H1 (cell line): ENCODE data around the gene GSTM3. TPM values are rescaled to one million over a fixed set of nuclear protein-coding genes. Genes with fewer than 3 reads are reported as not detected.

Experiments
- CTCF ChIA-PET: fragments of 300-600 bp; sonication (Branson Sonifier 250); formaldehyde crosslinking; loops from one replicate; lab custom pipeline; 2021; ENCODE audit not compliant: partially characterized antibody; lab: Charles Lee
- POLR2A ChIA-PET: fragments of 300-600 bp; sonication (Branson Sonifier 250); formaldehyde crosslinking; loops from one replicate; lab custom pipeline; 2021; ENCODE audit warnings: inconsistent platforms; ENCODE audit not compliant: partially characterized antibody; lab: Charles Lee
- DNase-seq, 2 experiments: peaks; one replicate each; pipeline versions ENCODE4 v3.0.0 to v3.0.0-alpha.2; 2010 to 2022; ENCODE audit warnings: low spot score in 2 of 2, low read depth in 1 of 2, mixed read lengths in 1 of 2
- FAIRE-seq: peaks from 2 replicates; lab custom pipeline; 2011; peaks lifted over from hg19 to GRCh38; lab: Jason Lieb, UNC
- H2AFZ ChIP-seq: 2 replicates; pipeline ENCODE4 v1.8.1; 2012; ENCODE audit warnings: low read length, inconsistent platforms
- H2AK5ac ChIP-seq: 2 replicates; pipeline ENCODE4 v1.6.1; 2013; ENCODE audit warnings: low read depth, low read length
- H2BK120ac ChIP-seq: replicated peaks from 2 replicates; pipeline ENCODE3; 2013; ENCODE audit warnings: low read depth, low read length, inconsistent platforms
- H2BK12ac ChIP-seq: 2 replicates; pipeline ENCODE4 v1.6.1; 2013; ENCODE audit warnings: low read depth, low read length
- H2BK15ac ChIP-seq: 2 replicates; pipeline ENCODE4 v1.6.1; 2013; ENCODE audit warnings: low read length
- H2BK20ac ChIP-seq: 2 replicates; pipeline ENCODE4 v1.6.1; 2013; ENCODE audit warnings: low read length
- H2BK5ac ChIP-seq: 2 replicates; pipeline ENCODE4 v1.6.1; 2013; ENCODE audit warnings: low read depth, low read length
- H3K14ac ChIP-seq: 2 replicates; pipeline ENCODE4 v1.6.1; 2013; ENCODE audit warnings: inconsistent platforms; ENCODE audit not compliant: insufficient read length
- H3K18ac ChIP-seq: 2 replicates; pipeline ENCODE4 v1.6.1; 2013; ENCODE audit warnings: low read length; ENCODE audit errors: extremely low read depth
- H3K23ac ChIP-seq: 2 replicates; pipeline ENCODE4 v1.6.1; 2013; ENCODE audit warnings: inconsistent platforms; ENCODE audit not compliant: insufficient read length
- H3K23me2 ChIP-seq: 2 replicates; pipeline ENCODE4 v1.6.1; 2013; ENCODE audit warnings: low read depth, low read length
- H3K27ac ChIP-seq: 2 replicates; pipeline ENCODE4 v1.6.1; 2011; ENCODE audit warnings: low read depth, low read length, inconsistent platforms
- H3K27me3 ChIP-seq, 4 experiments: replicated peaks in 1 of 4; 1 replicate in 1 of 4; 2 replicates in 3 of 4; pipeline versions ENCODE4 v1.6.1 to v1.8.1; 2011 to 2013; ENCODE audit warnings: low read length in 3 of 4, mild to moderate bottlenecking in 3 of 4, inconsistent platforms in 2 of 4, mixed read lengths in 2 of 4, moderate library complexity in 1 of 4; ENCODE audit not compliant: control insufficient read depth in 3 of 4, insufficient read depth in 3 of 4; ENCODE audit errors: extremely low read depth in 1 of 4
- H3K36me3 ChIP-seq, 4 experiments: 2 replicates each; pipeline versions ENCODE4 v1.6.1 to v1.8.1; 2011 to 2013; ENCODE audit warnings: mild to moderate bottlenecking in 4 of 4, low read length in 3 of 4, moderate library complexity in 2 of 4, control low read depth in 1 of 4, inconsistent platforms in 1 of 4; ENCODE audit not compliant: insufficient read depth in 4 of 4, control insufficient read depth in 2 of 4
- H3K4ac ChIP-seq: replicated peaks from 2 replicates; pipeline ENCODE3; 2013; ENCODE audit warnings: low read length, low read depth, mixed read lengths, inconsistent platforms; ENCODE audit not compliant: insufficient read length
- H3K4me1 ChIP-seq, 4 experiments: replicated peaks in 1 of 4; 1 replicate in 1 of 4; 2 replicates in 3 of 4; pipeline versions ENCODE4 v1.6.1 to v1.8.1; 2011 to 2013; ENCODE audit warnings: low read length in 3 of 4, inconsistent platforms in 2 of 4, mixed read lengths in 1 of 4; ENCODE audit not compliant: insufficient read depth in 4 of 4, control insufficient read depth in 3 of 4
- H3K4me2 ChIP-seq, 2 experiments: 2 replicates each; pipeline versions ENCODE4 v1.6.1 to v1.8.1; 2011 to 2013; ENCODE audit warnings: low read depth in 2 of 2, low read length in 2 of 2, control low read depth in 1 of 2, inconsistent platforms in 1 of 2, mild to moderate bottlenecking in 1 of 2; ENCODE audit not compliant: insufficient read depth in 1 of 2
- H3K4me3 ChIP-seq, 4 experiments: fragments of 200-600, 300-600 bp in 1 of 4; sonication (generic), shearing (Covaris generic), sonication (Bioruptor Twin) in 1 of 4; 2 replicates each; pipeline versions ENCODE4 v1.5.1 to v1.8.1; 2011 to 2016; ENCODE audit warnings: low read length in 4 of 4, low read depth in 3 of 4, control low read depth in 2 of 4, inconsistent platforms in 2 of 4, mild to moderate bottlenecking in 2 of 4, mixed read lengths in 1 of 4, moderate library complexity in 1 of 4; ENCODE audit not compliant: insufficient read depth in 2 of 4; ENCODE audit errors: extremely low read depth in 1 of 4
- H3K56ac ChIP-seq: replicated peaks from 2 replicates; pipeline ENCODE3; 2013; ENCODE audit warnings: low read depth, mild to moderate bottlenecking, mixed read lengths, low read length, inconsistent platforms; ENCODE audit not compliant: insufficient read length
- H3K79me1 ChIP-seq: 2 replicates; pipeline ENCODE4 v1.6.1; 2013; ENCODE audit warnings: low read depth, low read length, control low read depth
- H3K79me2 ChIP-seq, 2 experiments: 2 replicates each; pipeline versions ENCODE4 v1.6.1 to v1.8.1; 2012 to 2013; ENCODE audit warnings: low read length in 2 of 2, mild to moderate bottlenecking in 2 of 2, inconsistent platforms in 1 of 2; ENCODE audit not compliant: insufficient read depth in 2 of 2, control insufficient read depth in 1 of 2
- H3K9ac ChIP-seq, 4 experiments: replicated peaks in 1 of 4; 1 replicate in 1 of 4; 2 replicates in 3 of 4; pipeline versions ENCODE4 v1.6.1 to v1.8.1; 2011 to 2013; ENCODE audit warnings: low read depth in 3 of 4, low read length in 3 of 4, control low read depth in 2 of 4, mild to moderate bottlenecking in 2 of 4, moderate library complexity in 2 of 4, inconsistent platforms in 1 of 4; ENCODE audit errors: extremely low read depth in 1 of 4
- H3K9me3 ChIP-seq, 2 experiments: 2 replicates each; pipeline versions ENCODE4 v1.6.1 to v1.8.1; 2012 to 2013; ENCODE audit warnings: mild to moderate bottlenecking in 2 of 2, moderate library complexity in 2 of 2, control low read depth in 1 of 2, inconsistent platforms in 1 of 2, low read depth in 1 of 2, low read length in 1 of 2, mixed read lengths in 1 of 2; ENCODE audit not compliant: insufficient read depth in 2 of 2
- H4K20me1 ChIP-seq, 2 experiments: replicated peaks in 1 of 2; 2 replicates each; pipeline versions ENCODE3 to v1.8.1; 2011 to 2013; ENCODE audit warnings: inconsistent platforms in 2 of 2, low read length in 2 of 2, mild to moderate bottlenecking in 1 of 2; ENCODE audit not compliant: insufficient read depth in 2 of 2, control insufficient read depth in 1 of 2
- H4K5ac ChIP-seq: 2 replicates; pipeline ENCODE4 v1.6.1; 2013; ENCODE audit warnings: low read length, low read depth, mixed read lengths, inconsistent platforms; ENCODE audit not compliant: insufficient read length
- H4K8ac ChIP-seq: 2 replicates; pipeline ENCODE4 v1.8.0; 2013; ENCODE audit warnings: mild to moderate bottlenecking, moderate library complexity, low read length, inconsistent platforms; ENCODE audit not compliant: insufficient read depth; ENCODE audit errors: extremely low read depth
- H4K91ac ChIP-seq: replicated peaks from 2 replicates; pipeline ENCODE3; 2013; ENCODE audit warnings: low read length, mixed read lengths, inconsistent platforms; ENCODE audit not compliant: insufficient read length
- CBX5 ChIP-seq: fragments of 300-800, 300-1000 bp; sonication (generic); IDR thresholded peaks from 2 replicates; pipeline ENCODE4 v1.7.1; 2016; ENCODE audit warnings: antibody characterized with exemption, low read length, low read depth
- RBBP5 ChIP-seq: IDR thresholded peaks from 2 replicates; pipeline ENCODE4 v1.7.1; 2012; ENCODE audit warnings: low read depth, mild to moderate bottlenecking, inconsistent platforms, low read length, moderate library complexity, borderline replicate concordance
- SP1 ChIP-seq: IDR thresholded peaks from 2 replicates; pipeline ENCODE4 v1.6.1; 2011; ENCODE audit warnings: low read depth, low read length
- SRF ChIP-seq: IDR thresholded peaks from 2 replicates; pipeline ENCODE4 v1.6.1; 2011; ENCODE audit warnings: mild to moderate bottlenecking, low read depth, low read length, moderate library complexity
- USF2 ChIP-seq: IDR thresholded peaks from 2 replicates; pipeline ENCODE4 v1.6.1; 2011; ENCODE audit warnings: low read length, improper control_type of control experiment
- WGBS, 2 experiments: shearing (Covaris generic) in 1 of 2; methylation state at CpG; one replicate each; pipeline versions ENCODE4 v1.1.6 to v1.1.7; 2013 to 2015; ENCODE audit warnings: low lambda C conversion rate in 2 of 2, mixed read lengths in 2 of 2, inconsistent platforms in 1 of 2, low coverage in 1 of 2, missing lambda C conversion rate in 1 of 2; ENCODE audit not compliant: insufficient replicate concordance in 2 of 2, insufficient coverage in 1 of 2, insufficient read length in 1 of 2; ENCODE audit errors: extremely low coverage in 1 of 2, missing lambda C conversion rate in 1 of 2; 5-methylcytosine and 5-hydroxymethylcytosine counted together
- polyA plus RNA-seq, 7 experiments: library from polyadenylated mRNA; depleted of rRNA in 3 of 7; stranded (reverse) in 5 of 7; unstranded in 2 of 7; fragments of >200 nt in 5 of 7; fragments of 200-250 nt in 2 of 7; gene quantifications; 1 replicate in 5 of 7; 2 replicates in 1 of 7; 4 replicates in 1 of 7; pipeline versions ENCODE4 v1.2.1 to v1.2.3, GENCODE V29; 2011 to 2013; ENCODE audit warnings: missing spikeins in 2 of 7, mixed read lengths in 2 of 7
- total RNA-seq: library from RNA; stranded (reverse); fragmentation: NEBNext Ultra II Directional; extraction: Animal tissue kit (Norgen Biotek cat#: 25700); gene quantifications from 2 replicates; pipeline ENCODE4 v1.2.1, GENCODE V29; 2021

The GSTM3 gene
- total and polyA plus RNA-seq, 2 of the 8 experiments (the other 6 are each of a cell fraction or from before 2014, with no cell fraction given) = 2.2 to 5.1 TPM

- H2BK15ac ChIP-seq = no peak overlapping the region
- H2AFZ ChIP-seq = no peak overlapping the region
- H3K23me2 ChIP-seq = 0 out of 2 replicates have a peak, but pooled peaks cover 1% of the 10 kb centered on the region
- no peak overlapping the region for H3K23ac ChIP-seq
- 94% methylated on average over 6 of the region's 7 CpGs; no CpG with 5 or more reads in 1 of the 2 experiments for WGBS, 2 experiments
- H3K9me3 ChIP-seq = no peaks in the 10 kb centered on the region
- H3K18ac ChIP-seq = no peak overlapping the region
- ChIA-PET POLR2A (interaction anchor here (0.8 to 1.3 kb wide), 2 partner anchors 129 to 220 kb away, joined by 3 read pairs; partner anchors contain the start of gene GNAI3), CTCF (interaction anchor here (0.9 to 27.2 kb wide), 6 partner anchors 20 to 223 kb away, joined by 3 to 700 read pairs (median 112); partner anchors contain the start of gene AHCYL1)
- no peak overlapping the region for H4K5ac ChIP-seq
- no peak overlapping the region for H2BK20ac ChIP-seq
- FAIRE-seq (no peak), DNase-seq (no peak)
- H4K20me1 ChIP-seq = no peaks in the 10 kb centered on the region
- H3K14ac ChIP-seq = no peak overlapping the region
- H3K4me3 ChIP-seq = no peak overlapping the region
- H3K4me2 ChIP-seq = no peak overlapping the region
- H2BK12ac ChIP-seq = no peak overlapping the region
- no peaks in the 10 kb centered on the region for H3K79me2 ChIP-seq
- H3K36me3 ChIP-seq = no peaks in the 10 kb centered on the region
- no peak overlapping the region for H4K8ac ChIP-seq
- no peak overlapping the region for H3K27ac ChIP-seq
- no peak overlapping the region for H3K9ac ChIP-seq
- no peak overlapping the region for H3K56ac ChIP-seq
- no peak overlapping the region for H2BK5ac ChIP-seq
- H2BK120ac ChIP-seq = no peak overlapping the region
- TF ChIP-seq RBBP5 (no peak), SRF (no peak), USF2 (no peak), CBX5 (no peak), SP1 (no peak)
- no peaks in the 10 kb centered on the region for H3K4me1 ChIP-seq
- no peak overlapping the region for H2AK5ac ChIP-seq
- no peak overlapping the region for H3K4ac ChIP-seq
- H4K91ac ChIP-seq = no peak overlapping the region
- no peaks in the 10 kb centered on the region for H3K79me1 ChIP-seq
- H3K27me3 ChIP-seq = no peaks in the 10 kb centered on the region; a peak in 2 of 7 replicates
Observed at GRCh38 chr1:109768820-109769219, 28.0 kb upstream of the GSTM3 start.
